Fibroblast of peridontal ligament (primary cell): ENCODE results near the gene CCDC170.

Source experiments
- DNase-seq: peaks from one replicate; pipeline ENCODE4 v3.0.0-alpha.2; 2010; ENCODE audit errors: extremely low read depth

The CCDC170 gene

DNA sequence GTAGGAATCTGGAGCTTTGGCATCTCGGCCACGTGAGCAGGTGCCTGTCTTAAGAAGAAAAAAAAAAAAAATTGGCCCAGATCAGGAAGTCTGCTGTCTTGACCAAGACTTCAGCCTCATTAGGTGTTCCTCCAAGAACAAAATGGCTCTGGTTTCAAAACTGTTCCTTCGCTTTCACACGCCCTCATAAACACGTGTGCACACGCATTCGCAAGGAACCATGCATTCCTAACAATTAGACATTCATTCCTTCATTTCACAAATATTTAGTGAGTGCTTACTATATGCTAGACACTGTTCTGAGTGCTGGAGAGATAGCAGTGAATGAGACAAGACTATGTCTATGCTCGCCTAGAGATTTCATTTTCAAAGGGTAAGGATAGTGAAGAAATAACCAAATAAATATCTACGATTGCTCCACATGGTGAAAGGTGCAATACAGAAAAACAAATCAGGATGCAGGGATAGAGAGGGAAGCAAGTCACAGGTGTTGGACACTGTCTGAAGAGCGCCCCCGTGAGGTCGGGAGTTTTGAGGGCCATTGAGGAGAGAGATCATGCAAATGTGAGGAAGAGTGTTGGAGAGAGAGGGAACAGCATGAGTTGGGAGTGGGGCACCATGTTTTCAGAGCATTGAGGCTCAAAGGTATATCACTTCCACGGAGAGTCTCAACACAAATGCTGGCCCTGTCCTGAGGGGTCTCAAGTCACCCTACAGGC, 53.3 kb downstream of the CCDC170 start:
- no peak for DNase-seq

DNA sequence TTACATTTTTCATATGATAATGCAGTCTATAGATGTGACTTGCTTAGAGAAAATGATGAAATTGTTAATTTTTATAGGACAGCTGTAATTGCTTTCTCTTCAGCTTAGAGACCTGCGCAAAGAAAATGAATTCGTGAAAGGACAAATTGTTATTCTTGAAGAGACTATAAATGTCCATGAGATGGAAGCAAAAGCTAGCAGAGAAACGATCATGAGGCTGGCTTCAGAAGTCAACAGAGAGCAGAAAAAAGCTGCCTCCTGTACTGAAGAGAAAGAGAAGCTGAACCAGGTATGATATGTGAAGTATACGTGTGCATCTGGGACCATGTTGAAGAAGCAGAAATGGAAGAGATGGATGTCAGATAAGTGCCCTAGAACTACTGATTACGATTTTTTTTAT, 54.4 kb downstream of the CCDC170 start:
- DNase-seq = no peak

DNA sequence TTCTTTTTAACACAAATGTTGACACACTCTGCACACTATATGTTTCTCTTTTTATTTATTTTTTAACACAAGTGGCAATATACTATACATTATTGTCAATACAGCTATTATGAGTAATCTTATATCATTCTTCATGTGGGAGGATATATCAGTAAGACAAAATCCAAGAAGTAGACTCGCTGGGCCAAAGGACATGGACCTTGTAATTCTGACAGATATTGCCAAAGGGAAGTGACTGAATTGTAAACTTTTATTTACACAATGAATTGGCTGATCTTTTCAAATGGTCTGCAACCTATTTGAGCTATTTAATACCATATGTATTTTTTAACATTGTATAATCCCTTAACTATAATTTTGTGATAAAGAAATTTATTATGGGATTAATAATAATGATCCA, 56.0 kb downstream of the CCDC170 start:
- DNase-seq = no peak

DNA sequence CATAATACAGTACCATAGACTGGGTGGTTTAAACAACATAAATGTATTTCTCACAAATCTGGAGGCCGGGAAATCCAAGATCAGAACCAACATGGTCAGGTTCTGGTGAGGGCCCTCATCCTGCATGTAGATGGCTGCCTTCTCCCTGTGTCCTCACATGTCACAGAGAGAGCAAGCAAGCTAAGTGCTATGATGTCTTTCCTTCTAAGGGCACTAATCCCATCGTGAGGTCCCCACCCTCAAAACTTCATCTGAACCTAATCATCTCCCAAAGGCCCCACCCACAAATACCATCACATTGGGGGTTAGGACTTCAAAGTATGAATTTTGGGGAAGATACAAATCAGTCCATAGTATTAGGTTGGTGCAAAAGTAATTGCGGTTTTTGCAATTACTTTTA, 56.8 kb downstream of the CCDC170 start:
- no peak for DNase-seq

DNA sequence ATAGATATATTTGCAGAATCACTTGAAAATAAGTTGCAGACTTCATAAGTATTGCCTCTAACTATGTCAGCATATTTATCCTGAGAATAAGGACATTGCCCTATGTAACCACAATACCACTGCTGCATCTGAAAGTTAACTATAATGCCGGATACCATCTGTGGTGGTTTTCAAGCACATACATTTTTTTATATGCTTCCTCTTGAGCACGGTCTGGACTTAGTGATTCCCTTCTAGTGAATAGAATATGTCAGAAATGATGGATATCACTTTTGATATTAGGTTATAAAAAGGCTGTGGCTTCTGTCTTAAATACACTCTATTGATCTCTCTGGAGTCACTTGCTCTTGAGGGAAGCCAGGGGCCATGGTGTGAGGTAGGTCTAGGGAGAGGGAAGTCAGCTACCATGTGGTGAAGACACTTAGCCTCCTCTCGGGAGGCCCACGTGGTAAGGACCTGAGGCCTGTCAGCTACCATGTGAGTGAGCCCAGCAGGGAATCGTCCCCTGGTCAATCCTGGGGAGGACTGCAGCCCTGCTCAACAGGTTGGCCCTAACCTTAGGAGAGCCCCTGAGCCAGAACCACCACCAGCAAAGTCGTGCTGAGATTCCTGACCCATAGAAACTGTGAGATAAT, 57.5 kb downstream of the CCDC170 start:
- DNase-seq = no peak

DNA sequence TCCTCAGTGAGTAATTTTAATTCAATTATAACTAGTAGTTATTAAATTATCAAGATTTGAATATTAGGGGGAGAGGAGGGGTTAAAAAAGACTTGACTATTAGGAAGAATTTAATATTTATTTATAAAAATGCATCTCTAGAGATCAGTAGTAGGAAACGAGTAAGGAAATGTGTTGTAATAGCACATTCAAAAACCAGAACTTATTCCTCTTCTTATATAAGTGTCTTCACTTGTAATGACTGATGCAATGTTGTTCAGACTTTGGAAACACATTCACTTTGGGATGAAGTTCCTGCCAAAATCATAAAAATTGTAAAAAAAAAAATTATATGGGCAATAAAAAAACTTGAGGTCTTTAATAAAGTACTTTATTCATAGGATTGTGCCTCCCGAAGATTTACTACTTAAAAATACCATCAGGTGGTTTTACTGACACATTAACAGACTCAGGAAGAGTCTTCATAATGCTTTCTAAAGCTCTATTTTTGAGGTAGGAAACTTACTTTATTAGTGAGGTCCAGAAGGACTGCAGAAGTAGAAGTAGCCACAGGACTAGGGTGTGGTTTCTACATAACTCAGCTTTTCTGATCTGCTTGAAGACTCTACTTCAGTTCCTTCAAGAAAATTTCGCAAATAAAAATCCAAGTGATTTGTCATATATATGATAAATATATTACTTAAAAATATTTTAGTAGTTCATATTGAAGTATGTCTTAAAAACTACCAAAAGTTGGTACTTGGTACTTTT, 59.8 kb downstream of the CCDC170 start:
- peak; percentile 23 for DNase-seq

DNA sequence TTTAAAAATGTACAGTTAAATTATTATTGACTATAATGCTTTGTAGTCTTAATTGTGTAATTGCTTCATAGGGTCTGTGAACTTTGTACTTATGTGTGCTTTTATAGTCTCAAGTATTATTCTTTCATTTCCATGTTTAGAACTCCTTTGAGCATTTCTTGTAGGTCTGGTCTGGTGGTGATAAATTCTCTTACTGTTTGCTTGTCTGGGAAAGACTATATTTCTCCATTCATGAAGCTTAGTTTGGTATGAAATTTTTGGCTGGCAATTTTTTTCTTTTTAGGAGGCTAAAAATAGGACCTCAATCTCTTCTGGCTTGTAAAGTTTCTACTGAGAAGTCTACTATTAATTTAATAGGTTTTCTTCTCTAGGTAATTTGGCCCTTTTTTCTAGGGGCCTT, 67.4 kb downstream of the CCDC170 start:
- no peak for DNase-seq

DNA sequence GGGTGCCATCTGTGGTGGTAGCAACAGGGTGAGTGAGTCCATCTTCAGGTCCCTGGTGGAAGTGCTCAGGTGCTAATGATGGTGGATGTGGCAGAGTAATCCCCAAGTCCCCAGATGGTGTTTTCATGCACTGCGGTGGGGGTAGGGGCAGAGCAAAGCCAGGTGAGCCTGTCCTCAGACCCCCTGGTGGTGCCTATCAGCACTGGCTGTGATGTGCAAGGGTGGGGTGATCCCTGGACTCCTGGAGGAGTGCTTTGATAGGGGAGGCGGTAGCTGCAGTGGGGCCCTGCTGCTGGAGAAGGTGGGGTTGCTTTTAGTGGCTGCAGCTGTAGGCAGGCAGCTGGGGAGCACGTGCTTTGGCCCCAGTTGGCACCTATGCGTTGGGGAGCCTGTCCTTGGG, 70.8 kb downstream of the CCDC170 start:
- no peak for DNase-seq

DNA sequence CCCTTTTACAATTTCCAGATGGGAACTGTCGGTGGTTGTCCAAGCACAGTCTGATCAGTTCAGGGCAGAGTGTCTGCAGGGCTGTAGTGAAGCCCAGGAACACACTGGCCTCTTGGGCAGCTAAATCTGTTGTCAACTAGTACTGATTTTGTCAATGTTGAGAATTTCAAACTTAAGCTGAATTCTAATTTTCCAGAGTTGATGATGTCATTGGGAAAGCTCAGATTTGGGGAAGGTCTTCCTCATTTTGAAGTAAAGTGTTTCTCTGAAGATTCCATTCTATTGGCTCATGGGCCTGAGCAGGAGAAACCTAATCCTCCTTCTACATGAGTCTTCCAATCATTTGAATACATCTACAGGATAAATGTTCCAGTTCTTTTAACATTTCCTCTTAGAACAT, 72.1 kb downstream of the CCDC170 start:
- DNase-seq = no peak

DNA sequence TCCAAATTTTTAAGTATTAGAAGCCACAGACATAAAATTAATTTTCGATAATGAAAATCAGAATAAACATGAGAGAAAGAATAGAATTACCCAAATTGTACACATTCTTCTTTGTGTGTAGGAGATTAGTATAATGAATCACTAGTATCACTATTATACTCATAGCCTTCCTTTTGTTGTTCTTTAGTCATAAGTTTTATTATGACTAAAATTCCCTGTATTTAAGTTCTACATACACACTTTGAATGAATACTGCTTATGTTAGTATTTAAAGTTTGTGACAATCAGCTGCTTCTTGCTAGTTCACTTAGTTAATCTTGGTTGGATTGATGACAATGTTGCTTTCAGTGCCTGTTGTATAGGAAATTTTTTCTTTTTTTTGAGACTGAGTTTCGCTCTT, 72.7 kb downstream of the CCDC170 start:
- DNase-seq = no peak

DNA sequence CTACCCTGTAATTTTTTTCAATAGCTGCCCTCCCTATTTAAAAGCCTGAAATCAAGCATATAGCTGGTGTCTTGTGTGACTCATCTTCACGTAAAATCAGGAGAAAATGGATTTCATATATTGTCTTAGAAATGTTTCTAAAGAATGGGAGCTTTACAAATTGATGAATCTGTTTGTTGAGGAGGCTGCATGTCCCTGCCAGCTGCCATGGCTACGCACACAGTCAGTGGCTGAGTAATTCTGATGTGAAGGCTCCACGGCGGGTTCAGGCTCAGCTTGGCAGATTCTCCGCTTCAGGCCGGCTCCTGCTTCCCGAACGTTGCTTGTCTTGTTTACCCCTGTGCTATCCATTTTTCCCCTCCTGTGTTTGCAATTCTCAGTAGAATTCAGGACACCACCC, 82.8 kb downstream of the CCDC170 start:
- DNase-seq = peak; percentile 2

DNA sequence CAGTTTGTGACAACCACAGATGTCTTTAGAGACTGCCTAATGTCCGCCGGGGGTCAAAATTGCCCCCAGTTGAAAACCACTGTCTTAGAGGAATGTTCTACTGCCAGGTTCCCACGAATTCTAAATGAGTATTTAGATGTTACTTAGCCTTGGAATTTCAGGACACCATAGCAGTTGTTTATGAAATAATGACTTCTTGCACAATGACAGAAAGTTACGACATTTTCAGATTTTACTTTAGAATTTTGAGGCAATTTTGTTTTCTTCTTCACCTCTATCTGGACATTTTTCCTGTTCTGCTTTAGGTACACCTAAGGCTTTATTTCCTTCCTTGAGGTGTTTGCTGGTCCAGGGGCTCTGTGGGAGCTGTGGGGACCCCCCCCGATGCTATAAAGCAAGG, 83.4 kb downstream of the CCDC170 start:
- peak; percentile 6 for DNase-seq

DNA sequence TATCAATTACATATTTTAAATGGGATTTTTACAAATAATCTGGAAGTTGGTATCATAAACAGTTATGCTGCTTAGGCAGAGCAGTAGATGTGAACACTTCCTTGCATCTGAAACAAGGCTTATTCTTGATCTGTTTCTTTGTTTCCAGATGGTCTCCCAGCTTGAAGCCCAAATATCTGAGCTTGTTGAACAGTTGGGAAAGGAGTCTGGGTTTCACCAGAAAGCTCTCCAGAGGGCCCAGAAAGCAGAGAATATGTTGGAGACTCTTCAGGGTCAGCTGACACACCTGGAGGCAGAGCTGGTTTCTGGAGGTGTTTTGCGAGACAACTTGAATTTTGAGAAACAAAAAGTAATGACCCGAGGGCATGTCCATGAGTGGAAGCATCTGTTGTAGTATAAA, 91.9 kb downstream of the CCDC170 start:
- DNase-seq = no peak

DNA sequence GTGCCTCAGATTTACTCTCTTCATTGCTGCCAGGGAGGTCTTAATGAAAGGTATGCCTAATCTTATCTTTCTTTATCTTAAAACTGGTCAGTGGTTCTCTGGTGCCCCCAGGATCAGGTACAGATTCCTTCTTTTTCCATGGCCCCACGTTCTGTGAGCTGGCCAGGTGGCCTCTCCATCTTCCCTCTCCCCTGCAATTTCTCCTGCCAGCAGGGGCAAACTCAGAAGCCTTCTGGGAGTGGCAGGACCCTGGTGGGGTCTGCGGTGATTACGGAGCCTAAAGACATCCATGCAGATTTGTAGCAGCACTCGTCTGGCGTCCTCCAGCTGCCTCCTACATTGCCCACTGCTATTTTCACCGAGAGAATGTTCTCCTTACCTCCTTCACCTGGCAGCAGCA, 95.8 kb downstream of the CCDC170 start:
- DNase-seq = no peak

DNA sequence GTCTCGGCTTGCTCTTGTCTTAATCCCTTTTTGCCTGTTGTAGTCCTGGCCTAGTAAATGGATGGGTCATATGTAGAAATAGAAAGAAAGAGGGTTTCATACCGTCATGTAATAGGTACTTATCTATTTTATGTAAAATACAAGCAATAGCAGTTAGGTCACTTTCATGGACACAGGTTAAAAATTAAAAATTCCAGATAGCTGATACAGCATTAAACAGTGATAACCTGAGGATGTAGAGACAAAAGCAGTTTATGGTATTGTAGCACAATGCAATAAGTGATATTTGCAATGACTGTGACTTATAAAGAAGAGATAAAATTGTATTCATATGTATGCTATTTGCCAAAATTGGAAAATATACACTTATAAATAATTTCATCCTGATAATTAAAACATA, 96.9 kb downstream of the CCDC170 start:
- DNase-seq = no peak

DNA sequence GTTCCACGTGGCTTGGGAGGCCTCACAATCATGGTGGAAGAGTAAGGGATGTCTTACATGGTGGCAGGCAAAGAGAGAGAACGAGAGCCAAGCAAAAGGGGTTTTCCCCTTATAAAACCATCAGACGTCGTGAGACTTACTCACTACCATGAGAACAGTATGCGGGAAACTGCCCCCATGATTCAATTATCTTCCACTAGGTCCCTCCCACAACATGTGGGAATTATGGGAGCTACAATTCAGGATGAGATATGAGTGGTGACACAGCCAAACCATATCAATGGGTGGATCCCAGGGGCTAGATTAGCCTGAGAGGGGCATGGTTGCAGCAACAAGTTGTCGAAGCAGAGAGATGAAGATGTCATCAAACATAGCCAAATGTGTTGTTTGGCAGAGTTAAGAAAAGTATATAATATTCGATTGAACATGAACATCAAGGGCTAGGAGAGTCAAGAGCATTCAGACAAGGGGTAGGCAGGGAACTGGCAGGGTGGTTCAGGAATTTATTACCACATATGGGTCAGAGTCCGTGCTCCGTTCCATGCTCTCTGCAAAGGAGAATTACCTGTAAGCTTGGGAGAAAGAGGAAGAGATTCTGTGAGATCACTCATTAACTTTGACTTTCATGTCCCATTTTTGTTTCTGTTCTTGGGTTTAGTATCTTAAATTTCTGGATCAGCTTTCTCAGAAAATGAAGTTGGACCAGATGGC, 98.8 kb downstream of the CCDC170 start:
- DNase-seq = no peak

DNA sequence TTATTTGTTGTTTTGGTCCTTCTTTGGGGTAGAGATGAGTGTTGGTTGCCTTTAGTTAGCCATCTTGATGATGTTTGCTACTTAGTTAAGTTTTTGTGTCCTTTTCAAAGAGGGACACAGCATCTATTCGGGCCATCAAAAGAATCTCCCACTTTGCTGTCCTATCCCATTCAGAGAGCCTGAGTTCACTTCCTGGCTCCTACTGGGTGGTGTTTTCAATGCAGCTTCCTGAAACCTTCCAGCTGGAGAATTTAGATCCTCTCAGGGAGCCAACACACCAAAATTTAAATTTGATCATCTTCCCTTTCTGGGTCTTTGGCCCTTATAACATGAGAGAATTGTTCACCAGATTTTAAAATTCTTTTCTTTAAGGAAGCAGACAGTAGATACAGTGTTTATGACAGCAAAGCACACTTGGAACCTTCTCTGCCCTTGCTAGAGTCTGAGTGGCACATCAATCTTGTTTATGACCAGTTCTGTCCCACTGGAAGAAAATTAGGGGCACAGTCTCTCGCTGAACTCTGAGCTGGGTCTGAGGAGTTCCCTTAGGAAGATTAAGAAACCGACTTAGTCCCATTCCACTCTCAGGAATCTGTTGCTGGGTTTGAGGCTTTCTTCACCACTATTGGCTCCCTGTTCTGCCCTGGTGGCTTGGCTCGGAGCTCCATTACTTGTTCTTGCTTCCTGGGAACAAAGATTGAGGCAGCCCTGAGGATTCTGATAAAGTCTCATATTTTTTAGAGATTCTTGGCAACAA, 115.5 kb downstream of the CCDC170 start:
- peak; percentile 26 for DNase-seq

DNA sequence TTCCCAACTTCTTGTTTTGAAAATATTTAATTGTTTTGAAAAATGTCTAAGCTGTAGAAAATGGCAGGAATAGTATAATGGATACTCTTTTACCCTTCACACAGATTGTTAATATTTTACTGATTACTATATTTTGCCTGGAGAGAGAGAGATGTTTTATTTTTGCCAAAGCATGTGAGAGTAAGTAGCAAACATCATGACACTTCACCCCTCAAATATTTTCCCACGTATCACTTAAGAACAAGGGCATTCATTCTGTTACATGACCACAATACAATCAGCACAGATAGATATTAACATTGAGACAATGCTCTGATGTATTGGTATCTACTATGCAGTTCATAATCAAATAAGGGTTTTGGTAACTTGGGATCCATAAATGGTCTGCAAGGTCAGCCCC, 116.5 kb downstream of the CCDC170 start:
- DNase-seq = no peak

DNA sequence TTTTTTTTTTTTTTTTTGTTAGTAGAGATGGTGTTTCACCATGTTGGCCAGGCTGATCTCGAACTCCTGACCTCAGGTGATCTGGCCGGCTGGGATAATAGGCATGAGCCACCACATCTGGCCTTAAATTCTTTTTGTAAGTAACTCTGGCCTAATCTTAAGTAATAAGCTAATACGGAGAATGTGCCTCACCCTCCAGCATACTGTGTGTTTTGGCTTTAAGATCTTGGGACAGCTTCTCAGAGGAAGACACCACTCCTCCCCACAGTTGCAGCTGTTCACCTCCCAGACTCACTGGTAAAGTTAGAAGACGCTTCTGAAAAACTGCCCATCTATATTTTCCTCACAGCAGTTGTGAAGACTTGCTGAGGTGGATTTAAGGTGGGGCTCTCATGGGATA, 120.8 kb downstream of the CCDC170 start:
- DNase-seq = no peak

DNA sequence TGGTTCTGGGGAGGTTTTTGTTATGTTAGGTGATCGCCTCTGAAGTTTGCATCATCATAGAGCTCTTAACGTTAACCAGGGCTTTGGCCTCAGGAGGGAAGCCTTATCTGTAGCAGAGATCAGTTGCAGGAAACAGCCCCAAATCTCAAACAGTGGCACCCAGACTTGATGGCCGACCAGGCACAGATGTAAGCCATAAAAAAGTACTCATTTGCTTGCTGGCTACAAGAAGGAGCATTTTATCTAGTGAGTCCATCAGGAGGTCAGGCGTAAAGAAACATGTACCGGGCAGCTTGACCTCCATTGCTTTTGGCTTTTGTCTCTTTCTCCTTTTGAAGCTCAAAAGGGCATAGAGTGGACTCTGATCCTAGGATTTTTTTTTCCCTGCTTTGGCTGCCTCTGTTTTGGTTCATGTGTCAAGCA, 122.3 kb downstream of the CCDC170 start:
- no peak for DNase-seq

DNA sequence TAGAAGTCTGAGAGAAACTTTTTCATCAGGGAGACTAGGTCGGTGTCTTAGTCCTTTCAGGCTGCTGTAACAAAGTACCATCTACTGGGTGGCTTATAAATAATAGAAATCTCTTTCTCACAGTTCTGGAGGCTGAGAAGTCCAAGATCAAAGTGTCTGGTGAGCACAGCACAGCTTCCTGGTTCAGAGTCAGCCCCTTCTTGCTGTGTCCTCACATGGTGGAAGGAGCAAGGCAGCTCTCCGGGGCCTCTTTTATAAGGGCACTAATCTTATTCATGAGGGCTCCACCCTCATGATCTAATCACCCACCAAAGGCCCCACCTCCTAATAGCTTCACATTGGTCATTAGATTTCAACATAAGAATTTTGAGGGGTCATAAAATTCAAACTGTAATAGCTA, 122.8 kb downstream of the CCDC170 start:
- DNase-seq = no peak

DNA sequence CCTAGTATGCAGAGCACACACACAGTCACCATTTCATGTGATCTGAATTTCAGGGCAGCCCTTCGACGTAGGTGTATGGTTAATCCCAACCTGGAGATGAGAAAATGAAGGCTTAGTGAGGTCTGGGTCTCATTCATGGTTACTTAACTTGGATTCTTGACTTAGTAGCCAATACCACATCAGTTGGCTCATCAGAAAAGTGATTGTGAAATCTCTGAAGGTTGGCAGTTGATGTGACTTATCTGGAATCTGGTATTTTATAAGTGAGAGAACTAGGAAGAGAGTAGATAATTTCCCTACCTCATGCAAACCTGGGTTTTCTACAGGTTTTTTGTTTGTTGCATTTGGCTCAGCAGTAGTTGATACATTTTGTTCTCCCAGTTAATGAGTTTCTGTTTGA, 123.7 kb downstream of the CCDC170 start:
- DNase-seq = peak; percentile 37
